WTC11 (cell line): ENCODE data around the gene ABHD6. TPM values are rescaled to one million over a fixed set of nuclear protein-coding genes. Genes with fewer than 3 reads are reported as not detected.

Experiments
- ATF1 ChIP-seq: sonication (generic); formaldehyde crosslinking; IDR thresholded peaks from 2 replicates; pipeline ENCODE4 v1.8.1; 2023; ENCODE audit warnings: mild to moderate bottlenecking, moderate library complexity, missing genetic modification reagents
- CREB1 ChIP-seq: sonication (generic); formaldehyde crosslinking; IDR thresholded peaks from 2 replicates; pipeline ENCODE4 v1.8.0; 2023; ENCODE audit warnings: mild to moderate bottlenecking, missing genetic modification reagents
- EMX1 ChIP-seq: fragments of 250-450 bp; sonication (Bioruptor Pico); IDR thresholded peaks from 2 replicates; pipeline ENCODE4 v1.8.0; 2021; ENCODE audit warnings: mild to moderate bottlenecking
- ESRRA ChIP-seq: sonication (generic); formaldehyde crosslinking; IDR thresholded peaks from 2 replicates; pipeline ENCODE4 v1.8.1; 2022; ENCODE audit warnings: mild to moderate bottlenecking, missing genetic modification reagents, borderline replicate concordance
- FOXP1 ChIP-seq: sonication (generic); formaldehyde crosslinking; IDR thresholded peaks from 2 replicates; pipeline ENCODE4 v1.8.0; 2022; ENCODE audit warnings: missing genetic modification reagents, mild to moderate bottlenecking, moderate library complexity, borderline replicate concordance
- GRHL2 ChIP-seq: fragments of 250-450 bp; sonication (Bioruptor Pico); IDR thresholded peaks from 2 replicates; pipeline ENCODE4 v1.8.0; 2022; ENCODE audit warnings: mild to moderate bottlenecking, moderate library complexity; ENCODE audit not compliant: insufficient replicate concordance, severe bottlenecking
- IRF2 ChIP-seq: sonication (generic); formaldehyde crosslinking; IDR thresholded peaks from 2 replicates; pipeline ENCODE4 v1.8.0; 2022; ENCODE audit warnings: low read depth, missing genetic modification reagents, borderline replicate concordance
- MXD4 ChIP-seq: fragments of 250-450 bp; sonication (Bioruptor Pico); IDR thresholded peaks from 2 replicates; pipeline ENCODE4 v1.8.0; 2021; ENCODE audit warnings: mild to moderate bottlenecking, moderate library complexity, borderline replicate concordance
- TEAD1 ChIP-seq: sonication (generic); formaldehyde crosslinking; IDR thresholded peaks from 2 replicates; pipeline ENCODE4 v1.8.0; 2022; ENCODE audit warnings: mild to moderate bottlenecking, missing genetic modification reagents
- TEAD4 ChIP-seq: sonication (generic); formaldehyde crosslinking; IDR thresholded peaks from 2 replicates; pipeline ENCODE4 v1.8.0; 2022; ENCODE audit warnings: mild to moderate bottlenecking, missing genetic modification reagents
- total RNA-seq: library from RNA; stranded (reverse); gene quantifications from 3 replicates; pipeline ENCODE4 v1.2.3, GENCODE V29; 2021
- TF ChIP-seq, protein P1 (sequence below): sonication (generic); formaldehyde crosslinking; IDR thresholded peaks from 2 replicates; pipeline ENCODE4 v1.8.0; 2022; ENCODE audit warnings: mild to moderate bottlenecking, missing genetic modification reagents
- TF ChIP-seq, protein P2 (sequence below): sonication (generic); formaldehyde crosslinking; IDR thresholded peaks from 2 replicates; pipeline ENCODE4 v1.8.1; 2022; ENCODE audit warnings: low read depth, missing genetic modification reagents, borderline replicate concordance
- TF ChIP-seq, protein P3 (sequence below): sonication (generic); formaldehyde crosslinking; IDR thresholded peaks from 2 replicates; pipeline ENCODE4 v1.8.1; 2023; ENCODE audit warnings: mild to moderate bottlenecking, missing genetic modification reagents, moderate library complexity
- TF ChIP-seq, protein P4 (sequence below): sonication (generic); formaldehyde crosslinking; IDR thresholded peaks from 2 replicates; pipeline ENCODE4 v1.8.0; 2023; ENCODE audit warnings: mild to moderate bottlenecking, missing genetic modification reagents
- TF ChIP-seq, protein P5 (sequence below): sonication (generic); formaldehyde crosslinking; IDR thresholded peaks from 2 replicates; pipeline ENCODE4 v1.8.0; 2023; ENCODE audit warnings: missing genetic modification reagents, mild to moderate bottlenecking, borderline replicate concordance
- TF ChIP-seq, protein P6 (sequence below): fragments of 250-450 bp; sonication (Bioruptor Pico); IDR thresholded peaks from 2 replicates; pipeline ENCODE4 v1.9.0; 2021; ENCODE audit warnings: moderate library complexity, mild to moderate bottlenecking, inconsistent platforms, borderline replicate concordance
- TF ChIP-seq, protein P7 (sequence below): sonication (generic); formaldehyde crosslinking; IDR thresholded peaks from 2 replicates; pipeline ENCODE4 v1.8.1; 2023; ENCODE audit warnings: mild to moderate bottlenecking, moderate library complexity, missing genetic modification reagents
- TF ChIP-seq, protein P8 (sequence below): sonication (generic); formaldehyde crosslinking; IDR thresholded peaks from 2 replicates; pipeline ENCODE4 v1.8.0; 2022; ENCODE audit warnings: mild to moderate bottlenecking, missing genetic modification reagents
- TF ChIP-seq, protein P9 (sequence below): sonication (generic); formaldehyde crosslinking; IDR thresholded peaks from 2 replicates; pipeline ENCODE4 v1.8.1; 2022; ENCODE audit warnings: mild to moderate bottlenecking, moderate library complexity, missing genetic modification reagents

The ABHD6 gene
- total RNA-seq, 1 experiment from 2014 or later = 5.4 TPM

DNA sequence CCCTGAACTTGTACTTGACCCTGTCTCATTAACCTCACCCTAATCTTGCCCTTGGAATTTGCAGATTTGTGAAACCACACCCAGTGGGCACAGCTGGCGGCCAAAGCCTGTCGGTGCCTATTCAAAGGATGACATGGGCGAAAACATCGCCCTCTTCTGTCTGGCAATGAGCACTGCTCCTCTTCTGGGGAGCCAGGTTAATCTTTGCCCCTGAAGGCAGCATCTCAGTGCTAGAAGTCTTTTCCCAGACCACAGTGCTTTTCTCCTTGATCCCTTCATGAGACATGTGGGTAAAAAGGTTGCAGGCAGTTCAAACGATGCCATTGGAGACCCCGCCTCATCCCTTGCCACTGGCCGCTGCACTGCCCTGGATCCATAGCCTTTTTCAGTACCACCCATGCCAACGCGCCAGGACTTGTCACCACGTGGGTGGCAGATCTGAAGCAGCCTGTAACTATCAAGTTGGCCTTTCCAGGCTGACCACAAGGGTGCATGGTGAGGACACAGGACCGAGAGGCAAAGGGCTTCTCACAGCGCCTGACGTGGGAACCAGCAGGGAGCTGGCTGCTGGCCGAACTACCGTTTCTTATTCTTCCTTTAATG is 20.3 kb upstream of the ABHD6 start (continued):
- TF ChIP-seq GRHL2 (CRISPR knock-in tag) (no peak), EMX1 (no peak), MXD4 (CRISPR knock-in tag) (no peak), FOXP1 (no peak), TEAD4 (no peak), ATF1 (no peak), TEAD1 (CRISPR knock-in tag) (peak; percentile 60; the same call in 1 of the 2 replicates), ESRRA (CRISPR knock-in tag) (no peak), IRF2 (CRISPR knock-in tag) (no peak), CREB1 (CRISPR knock-in tag) (no peak)
- TF ChIP-seq, protein P1, sequence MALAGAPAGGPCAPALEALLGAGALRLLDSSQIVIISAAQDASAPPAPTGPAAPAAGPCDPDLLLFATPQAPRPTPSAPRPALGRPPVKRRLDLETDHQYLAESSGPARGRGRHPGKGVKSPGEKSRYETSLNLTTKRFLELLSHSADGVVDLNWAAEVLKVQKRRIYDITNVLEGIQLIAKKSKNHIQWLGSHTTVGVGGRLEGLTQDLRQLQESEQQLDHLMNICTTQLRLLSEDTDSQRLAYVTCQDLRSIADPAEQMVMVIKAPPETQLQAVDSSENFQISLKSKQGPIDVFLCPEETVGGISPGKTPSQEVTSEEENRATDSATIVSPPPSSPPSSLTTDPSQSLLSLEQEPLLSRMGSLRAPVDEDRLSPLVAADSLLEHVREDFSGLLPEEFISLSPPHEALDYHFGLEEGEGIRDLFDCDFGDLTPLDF (CRISPR knock-in tag) = no peak
- TF ChIP-seq, protein P2, sequence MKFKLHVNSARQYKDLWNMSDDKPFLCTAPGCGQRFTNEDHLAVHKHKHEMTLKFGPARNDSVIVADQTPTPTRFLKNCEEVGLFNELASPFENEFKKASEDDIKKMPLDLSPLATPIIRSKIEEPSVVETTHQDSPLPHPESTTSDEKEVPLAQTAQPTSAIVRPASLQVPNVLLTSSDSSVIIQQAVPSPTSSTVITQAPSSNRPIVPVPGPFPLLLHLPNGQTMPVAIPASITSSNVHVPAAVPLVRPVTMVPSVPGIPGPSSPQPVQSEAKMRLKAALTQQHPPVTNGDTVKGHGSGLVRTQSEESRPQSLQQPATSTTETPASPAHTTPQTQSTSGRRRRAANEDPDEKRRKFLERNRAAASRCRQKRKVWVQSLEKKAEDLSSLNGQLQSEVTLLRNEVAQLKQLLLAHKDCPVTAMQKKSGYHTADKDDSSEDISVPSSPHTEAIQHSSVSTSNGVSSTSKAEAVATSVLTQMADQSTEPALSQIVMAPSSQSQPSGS (CRISPR knock-in tag) = no peak
- TF ChIP-seq, protein P3, sequence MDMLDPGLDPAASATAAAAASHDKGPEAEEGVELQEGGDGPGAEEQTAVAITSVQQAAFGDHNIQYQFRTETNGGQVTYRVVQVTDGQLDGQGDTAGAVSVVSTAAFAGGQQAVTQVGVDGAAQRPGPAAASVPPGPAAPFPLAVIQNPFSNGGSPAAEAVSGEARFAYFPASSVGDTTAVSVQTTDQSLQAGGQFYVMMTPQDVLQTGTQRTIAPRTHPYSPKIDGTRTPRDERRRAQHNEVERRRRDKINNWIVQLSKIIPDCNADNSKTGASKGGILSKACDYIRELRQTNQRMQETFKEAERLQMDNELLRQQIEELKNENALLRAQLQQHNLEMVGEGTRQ (CRISPR knock-in tag) = peak; percentile 53; the same call in 1 of the 2 replicates
- TF ChIP-seq, protein P4, sequence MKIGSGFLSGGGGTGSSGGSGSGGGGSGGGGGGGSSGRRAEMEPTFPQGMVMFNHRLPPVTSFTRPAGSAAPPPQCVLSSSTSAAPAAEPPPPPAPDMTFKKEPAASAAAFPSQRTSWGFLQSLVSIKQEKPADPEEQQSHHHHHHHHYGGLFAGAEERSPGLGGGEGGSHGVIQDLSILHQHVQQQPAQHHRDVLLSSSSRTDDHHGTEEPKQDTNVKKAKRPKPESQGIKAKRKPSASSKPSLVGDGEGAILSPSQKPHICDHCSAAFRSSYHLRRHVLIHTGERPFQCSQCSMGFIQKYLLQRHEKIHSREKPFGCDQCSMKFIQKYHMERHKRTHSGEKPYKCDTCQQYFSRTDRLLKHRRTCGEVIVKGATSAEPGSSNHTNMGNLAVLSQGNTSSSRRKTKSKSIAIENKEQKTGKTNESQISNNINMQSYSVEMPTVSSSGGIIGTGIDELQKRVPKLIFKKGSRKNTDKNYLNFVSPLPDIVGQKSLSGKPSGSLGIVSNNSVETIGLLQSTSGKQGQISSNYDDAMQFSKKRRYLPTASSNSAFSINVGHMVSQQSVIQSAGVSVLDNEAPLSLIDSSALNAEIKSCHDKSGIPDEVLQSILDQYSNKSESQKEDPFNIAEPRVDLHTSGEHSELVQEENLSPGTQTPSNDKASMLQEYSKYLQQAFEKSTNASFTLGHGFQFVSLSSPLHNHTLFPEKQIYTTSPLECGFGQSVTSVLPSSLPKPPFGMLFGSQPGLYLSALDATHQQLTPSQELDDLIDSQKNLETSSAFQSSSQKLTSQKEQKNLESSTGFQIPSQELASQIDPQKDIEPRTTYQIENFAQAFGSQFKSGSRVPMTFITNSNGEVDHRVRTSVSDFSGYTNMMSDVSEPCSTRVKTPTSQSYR (CRISPR knock-in tag) = no peak
- TF ChIP-seq, protein P5, sequence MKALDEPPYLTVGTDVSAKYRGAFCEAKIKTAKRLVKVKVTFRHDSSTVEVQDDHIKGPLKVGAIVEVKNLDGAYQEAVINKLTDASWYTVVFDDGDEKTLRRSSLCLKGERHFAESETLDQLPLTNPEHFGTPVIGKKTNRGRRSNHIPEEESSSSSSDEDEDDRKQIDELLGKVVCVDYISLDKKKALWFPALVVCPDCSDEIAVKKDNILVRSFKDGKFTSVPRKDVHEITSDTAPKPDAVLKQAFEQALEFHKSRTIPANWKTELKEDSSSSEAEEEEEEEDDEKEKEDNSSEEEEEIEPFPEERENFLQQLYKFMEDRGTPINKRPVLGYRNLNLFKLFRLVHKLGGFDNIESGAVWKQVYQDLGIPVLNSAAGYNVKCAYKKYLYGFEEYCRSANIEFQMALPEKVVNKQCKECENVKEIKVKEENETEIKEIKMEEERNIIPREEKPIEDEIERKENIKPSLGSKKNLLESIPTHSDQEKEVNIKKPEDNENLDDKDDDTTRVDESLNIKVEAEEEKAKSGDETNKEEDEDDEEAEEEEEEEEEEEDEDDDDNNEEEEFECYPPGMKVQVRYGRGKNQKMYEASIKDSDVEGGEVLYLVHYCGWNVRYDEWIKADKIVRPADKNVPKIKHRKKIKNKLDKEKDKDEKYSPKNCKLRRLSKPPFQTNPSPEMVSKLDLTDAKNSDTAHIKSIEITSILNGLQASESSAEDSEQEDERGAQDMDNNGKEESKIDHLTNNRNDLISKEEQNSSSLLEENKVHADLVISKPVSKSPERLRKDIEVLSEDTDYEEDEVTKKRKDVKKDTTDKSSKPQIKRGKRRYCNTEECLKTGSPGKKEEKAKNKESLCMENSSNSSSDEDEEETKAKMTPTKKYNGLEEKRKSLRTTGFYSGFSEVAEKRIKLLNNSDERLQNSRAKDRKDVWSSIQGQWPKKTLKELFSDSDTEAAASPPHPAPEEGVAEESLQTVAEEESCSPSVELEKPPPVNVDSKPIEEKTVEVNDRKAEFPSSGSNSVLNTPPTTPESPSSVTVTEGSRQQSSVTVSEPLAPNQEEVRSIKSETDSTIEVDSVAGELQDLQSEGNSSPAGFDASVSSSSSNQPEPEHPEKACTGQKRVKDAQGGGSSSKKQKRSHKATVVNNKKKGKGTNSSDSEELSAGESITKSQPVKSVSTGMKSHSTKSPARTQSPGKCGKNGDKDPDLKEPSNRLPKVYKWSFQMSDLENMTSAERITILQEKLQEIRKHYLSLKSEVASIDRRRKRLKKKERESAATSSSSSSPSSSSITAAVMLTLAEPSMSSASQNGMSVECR (CRISPR knock-in tag) = no peak
- TF ChIP-seq, protein P6, sequence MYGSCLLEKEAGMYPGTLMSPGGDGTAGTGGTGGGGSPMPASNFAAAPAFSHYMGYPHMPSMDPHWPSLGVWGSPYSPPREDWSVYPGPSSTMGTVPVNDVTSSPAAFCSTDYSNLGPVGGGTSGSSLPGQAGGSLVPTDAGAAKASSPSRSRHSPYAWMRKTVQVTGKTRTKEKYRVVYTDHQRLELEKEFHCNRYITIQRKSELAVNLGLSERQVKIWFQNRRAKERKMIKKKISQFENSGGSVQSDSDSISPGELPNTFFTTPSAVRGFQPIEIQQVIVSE = no peak
- TF ChIP-seq, protein P7, sequence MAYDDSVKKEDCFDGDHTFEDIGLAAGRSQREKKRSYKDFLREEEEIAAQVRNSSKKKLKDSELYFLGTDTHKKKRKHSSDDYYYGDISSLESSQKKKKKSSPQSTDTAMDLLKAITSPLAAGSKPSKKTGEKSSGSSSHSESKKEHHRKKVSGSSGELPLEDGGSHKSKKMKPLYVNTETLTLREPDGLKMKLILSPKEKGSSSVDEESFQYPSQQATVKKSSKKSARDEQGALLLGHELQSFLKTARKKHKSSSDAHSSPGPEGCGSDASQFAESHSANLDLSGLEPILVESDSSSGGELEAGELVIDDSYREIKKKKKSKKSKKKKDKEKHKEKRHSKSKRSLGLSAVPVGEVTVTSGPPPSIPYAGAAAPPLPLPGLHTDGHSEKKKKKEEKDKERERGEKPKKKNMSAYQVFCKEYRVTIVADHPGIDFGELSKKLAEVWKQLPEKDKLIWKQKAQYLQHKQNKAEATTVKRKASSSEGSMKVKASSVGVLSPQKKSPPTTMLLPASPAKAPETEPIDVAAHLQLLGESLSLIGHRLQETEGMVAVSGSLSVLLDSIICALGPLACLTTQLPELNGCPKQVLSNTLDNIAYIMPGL = no peak
- TF ChIP-seq, protein P8, sequence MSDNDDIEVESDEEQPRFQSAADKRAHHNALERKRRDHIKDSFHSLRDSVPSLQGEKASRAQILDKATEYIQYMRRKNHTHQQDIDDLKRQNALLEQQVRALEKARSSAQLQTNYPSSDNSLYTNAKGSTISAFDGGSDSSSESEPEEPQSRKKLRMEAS = peak; percentile 77
- TF ChIP-seq, protein P9, sequence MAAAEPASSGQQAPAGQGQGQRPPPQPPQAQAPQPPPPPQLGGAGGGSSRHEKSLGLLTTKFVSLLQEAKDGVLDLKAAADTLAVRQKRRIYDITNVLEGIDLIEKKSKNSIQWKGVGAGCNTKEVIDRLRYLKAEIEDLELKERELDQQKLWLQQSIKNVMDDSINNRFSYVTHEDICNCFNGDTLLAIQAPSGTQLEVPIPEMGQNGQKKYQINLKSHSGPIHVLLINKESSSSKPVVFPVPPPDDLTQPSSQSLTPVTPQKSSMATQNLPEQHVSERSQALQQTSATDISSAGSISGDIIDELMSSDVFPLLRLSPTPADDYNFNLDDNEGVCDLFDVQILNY (CRISPR knock-in tag) = no peak
